IMR-90 (cell line): ENCODE data around the gene TRIM26. TPM values are rescaled to one million over a fixed set of nuclear protein-coding genes. Genes with fewer than 3 reads are reported as not detected.

Experiments
- ATAC-seq: fragments of 200-7000 bp; cut with Tn5 transposase; 2 replicates; pipeline ENCODE4 v1.9.1; 2020; ENCODE audit warnings: low read depth, mild to moderate bottlenecking, moderate library complexity
- BruUV-seq: library from RNA; stranded (reverse); fragments of 400-500 nt; replicated peaks from 2 replicates; lab custom pipeline; 2021; lab: Mats Ljungman, UMichigan
- CTCF ChIA-PET: fragments of 300-600 bp; formaldehyde crosslinking; extraction: SDS; loops from one replicate; lab custom pipeline; 2021; ENCODE audit warnings: antibody characterized with exemption; lab: Yijun Ruan, JAX
- POLR2A ChIA-PET: fragments of 300-600 bp; sonication (Branson Sonifier 250); formaldehyde crosslinking; loops from one replicate; lab custom pipeline; 2022; ENCODE audit warnings: antibody characterized with exemption; ENCODE audit not compliant: unreplicated experiment; lab: Charles Lee
- DNase-seq: peaks from one replicate; pipeline ENCODE4 v3.0.0; 2013
- H2AFZ ChIP-seq: replicated peaks from 2 replicates; pipeline ENCODE3; 2013; ENCODE audit warnings: low read length, mild to moderate bottlenecking; ENCODE audit not compliant: poor library complexity
- H2AK5ac ChIP-seq: 2 replicates; pipeline ENCODE4 v1.6.1; 2013; ENCODE audit warnings: low read depth, low read length, inconsistent platforms
- H2AK9ac ChIP-seq: replicated peaks from 2 replicates; pipeline ENCODE3; 2013; ENCODE audit warnings: mild to moderate bottlenecking, low read depth, low read length, moderate library complexity; ENCODE audit not compliant: poor library complexity
- H2BK120ac ChIP-seq: 2 replicates; pipeline ENCODE4 v1.6.1; 2013; ENCODE audit warnings: low read depth, low read length, inconsistent platforms
- H2BK15ac ChIP-seq: 3 replicates; pipeline ENCODE4 v1.6.1; 2013; ENCODE audit warnings: low read depth, low read length, inconsistent platforms
- H2BK20ac ChIP-seq: 2 replicates; pipeline ENCODE4 v1.6.1; 2013; ENCODE audit warnings: low read depth, mild to moderate bottlenecking, inconsistent platforms, low read length, moderate library complexity
- H2BK5ac ChIP-seq: 2 replicates; pipeline ENCODE4 v1.6.1; 2013; ENCODE audit warnings: mild to moderate bottlenecking, low read depth, low read length, inconsistent platforms; ENCODE audit not compliant: poor library complexity, severe bottlenecking
- H3K14ac ChIP-seq: replicated peaks from 2 replicates; pipeline ENCODE4 v1.6.1; 2013; ENCODE audit warnings: low read depth, low read length, inconsistent platforms
- H3K18ac ChIP-seq: 2 replicates; pipeline ENCODE4 v1.6.1; 2013; ENCODE audit warnings: low read depth, low read length, control low read depth
- H3K23ac ChIP-seq: 2 replicates; pipeline ENCODE4 v1.6.1; 2013; ENCODE audit warnings: low read depth, low read length, inconsistent platforms
- H3K27ac ChIP-seq: 2 replicates; pipeline ENCODE4 v1.5.1; 2013; ENCODE audit warnings: mild to moderate bottlenecking, control low read depth, low read length; ENCODE audit not compliant: insufficient read depth
- H3K27me3 ChIP-seq: 2 replicates; pipeline ENCODE4 v1.6.1; 2013; ENCODE audit warnings: low read length; ENCODE audit not compliant: control insufficient read depth, insufficient read depth
- H3K36me3 ChIP-seq: 2 replicates; pipeline ENCODE4 v1.6.1; 2013; ENCODE audit warnings: low read length, mixed read lengths; ENCODE audit not compliant: control insufficient read depth, insufficient read depth
- H3K4ac ChIP-seq: 2 replicates; pipeline ENCODE4 v1.6.1; 2013; ENCODE audit warnings: low read depth, low read length, inconsistent platforms
- H3K4me1 ChIP-seq: 2 replicates; pipeline ENCODE4 v1.6.1; 2013; ENCODE audit warnings: low read length, mixed read lengths; ENCODE audit not compliant: control insufficient read depth, insufficient read depth
- H3K4me2 ChIP-seq: 2 replicates; pipeline ENCODE4 v1.6.1; 2013; ENCODE audit warnings: low read depth, mild to moderate bottlenecking, control low read depth, low read length, moderate library complexity
- H3K4me3 ChIP-seq: 2 replicates; pipeline ENCODE4 v1.5.1; 2013; ENCODE audit warnings: low read depth, mild to moderate bottlenecking, control low read depth, low read length, moderate library complexity; ENCODE audit not compliant: insufficient read depth
- H3K56ac ChIP-seq: 2 replicates; pipeline ENCODE4 v1.6.1; 2013; ENCODE audit warnings: low read length, inconsistent platforms; ENCODE audit not compliant: insufficient read depth; ENCODE audit errors: extremely low read depth
- H3K79me1 ChIP-seq, 2 experiments: 2 replicates each; pipeline ENCODE4 v1.6.1; 2013; ENCODE audit warnings: low read length in 2 of 2, inconsistent platforms in 1 of 2, low read depth in 1 of 2
- H3K9ac ChIP-seq: 2 replicates; pipeline ENCODE4 v1.6.1; 2013; ENCODE audit warnings: low read depth, low read length, control low read depth
- H3K9me1 ChIP-seq: 2 replicates; pipeline ENCODE4 v1.6.1; 2013; ENCODE audit warnings: low read length, inconsistent platforms; ENCODE audit not compliant: insufficient read depth
- H3K9me3 ChIP-seq: 2 replicates; pipeline ENCODE4 v1.6.1; 2013; ENCODE audit warnings: low read length; ENCODE audit not compliant: control insufficient read depth, insufficient read depth
- H4K20me1 ChIP-seq: 2 replicates; pipeline ENCODE4 v1.6.1; 2013; ENCODE audit warnings: low read length, inconsistent platforms; ENCODE audit not compliant: insufficient read depth
- H4K5ac ChIP-seq: 2 replicates; pipeline ENCODE4 v1.6.1; 2013; ENCODE audit warnings: mild to moderate bottlenecking, low read depth, low read length, control low read depth
- H4K8ac ChIP-seq, 2 experiments: 2 replicates each; pipeline ENCODE4 v1.6.1; 2013; ENCODE audit warnings: low read depth in 2 of 2, low read length in 2 of 2, control low read depth in 1 of 2, inconsistent platforms in 1 of 2
- H4K91ac ChIP-seq: 2 replicates; pipeline ENCODE4 v1.6.1; 2013; ENCODE audit warnings: low read depth, low read length, inconsistent platforms; ENCODE audit not compliant: insufficient read depth
- BHLHE40 ChIP-seq: fragments of 150-350 bp; IDR thresholded peaks from 2 replicates; pipeline ENCODE4 v1.6.1; 2016; ENCODE audit warnings: mild to moderate bottlenecking, low read depth, low read length
- CHD1 ChIP-seq: IDR thresholded peaks from 2 replicates; pipeline ENCODE4 v1.6.1; 2012; ENCODE audit warnings: low read depth, low read length, improper control_type of control experiment
- MXI1 ChIP-seq: IDR thresholded peaks from 2 replicates; pipeline ENCODE4 v1.6.1; 2012; ENCODE audit warnings: low read depth, mild to moderate bottlenecking, low read length, moderate library complexity, borderline replicate concordance
- RFX5 ChIP-seq: IDR thresholded peaks from 2 replicates; pipeline ENCODE4 v1.8.0; 2012; ENCODE audit warnings: low read depth, mild to moderate bottlenecking, low read length, moderate library complexity
- WGBS, 2 experiments: methylation state at CpG; one replicate each; pipeline versions ENCODE4 v1.1.5 to v1.1.7; 2013; ENCODE audit warnings: missing lambda C conversion rate in 2 of 2; ENCODE audit not compliant: insufficient read length in 1 of 2; ENCODE audit errors: extremely low coverage in 2 of 2; 5-methylcytosine and 5-hydroxymethylcytosine counted together
- dilution Hi-C: fragments of 300-500 bp; cut with HindIII; formaldehyde crosslinking; loops from one replicate; pipeline ENCODE4 v1.14.3; 2018; ENCODE audit warnings: low sequenced_read_pairs; ENCODE audit not compliant: unreplicated experiment
- in situ Hi-C: fragments of 300-500 bp; cut with MboI; formaldehyde crosslinking; loops from 3 replicates; pipeline ENCODE4 v1.14.3; 2019; ENCODE audit warnings: low sequenced_read_pairs, inconsistent platforms, mixed read lengths
- intact Hi-C: fragments of 100-400 bp; cut with micrococcal nuclease; formaldehyde crosslinking; loops from 2 replicates; pipeline ENCODE4 v1.10.0; 2022
- polyA plus RNA-seq, 3 experiments: library from polyadenylated mRNA; depleted of rRNA; stranded (reverse); fragments of >200 nt; gene quantifications; 2 replicates each; pipeline ENCODE4 v1.2.3, GENCODE V29; 2012; ENCODE audit warnings: low replicate concordance in 1 of 3
- total RNA-seq: library from RNA; depleted of rRNA; stranded (reverse); fragments of >200 nt; gene quantifications from 2 replicates; pipeline ENCODE4 v1.2.3, GENCODE V29; 2012

The TRIM26 gene
- total and polyA plus RNA-seq, 2 of the 4 experiments (the other 2 are of a cell fraction): 22.6 to 23.8 TPM

GRCh38 chr6:30211306-30211705 is 1.9 kb downstream of the TRIM26 start:
- H4K91ac ChIP-seq: no peak overlapping the region
- H4K8ac ChIP-seq: no peak overlapping the region
- ATAC-seq: no peak
- H3K27ac ChIP-seq: no peak overlapping the region
- in situ Hi-C loops (no loop called here), dilution Hi-C loops (no loop called here), intact Hi-C loops (no loop called here)
- WGBS, 2 experiments: no CpG with 5 or more reads among the region's 2 CpGs
- H3K4ac ChIP-seq: no peak overlapping the region
- peaks cover 12% of the 10 kb centered on the region for H3K4me1 ChIP-seq
- no peak for TF ChIP-seq MXI1
- no peak for TF ChIP-seq RFX5
- no peak for TF ChIP-seq BHLHE40
- TF ChIP-seq CHD1: no peak
- no peak overlapping the region for H2BK20ac ChIP-seq
- H2AK5ac ChIP-seq: no peak overlapping the region; the same call in 1 of the 2 replicates
- no peak overlapping the region for H2AK9ac ChIP-seq
- no peak overlapping the region for H3K14ac ChIP-seq
- no peak overlapping the region for H2BK120ac ChIP-seq
- POLR2A ChIA-PET: no interaction called here
- H3K36me3 ChIP-seq: no peaks in the 10 kb centered on the region
- H3K4me2 ChIP-seq: no peak overlapping the region
- H2AFZ ChIP-seq: no peak overlapping the region
- CTCF ChIA-PET: no interaction called here
- peak overlapping the region; percentile 58 for H3K23ac ChIP-seq
- H3K9me3 ChIP-seq: no peaks in the 10 kb centered on the region
- no peak overlapping the region for H3K18ac ChIP-seq
- H3K9ac ChIP-seq: no peak overlapping the region
- no peak overlapping the region for H2BK15ac ChIP-seq
- no peak overlapping the region for H3K56ac ChIP-seq
- H3K9me1 ChIP-seq: peaks cover 14% of the 10 kb centered on the region
- H2BK5ac ChIP-seq: no peak overlapping the region
- DNase-seq: no peak
- H4K20me1 ChIP-seq: peaks cover 37% of the 10 kb centered on the region
- H4K5ac ChIP-seq: no peak overlapping the region
- no peak overlapping the region for H3K4me3 ChIP-seq
- no TSS peak for BruUV-seq
- H3K27me3 ChIP-seq: no peaks in the 10 kb centered on the region
- peaks cover 41 to 63% of the 10 kb centered on the region in 2 experiments for H3K79me1 ChIP-seq
